Activated T-helper 1 cell treated with anti-CD3 and anti-CD28 coated beads, Interleukin-12 subunit alpha, Interleukin-12 subunit beta, Interleukin-2, Interleukin-4 antibody, amounts not matched to agents 30 ng/mL and 10 ng/mL and 1 ng/mL, durations not matched to agents 14 hours and 24 hours and 36 hours (primary cell): ENCODE results near the gene MYO19. TPM values are rescaled to one million over a fixed set of nuclear protein-coding genes. Genes with fewer than 3 reads are reported as not detected.
A peak's percentile ranks its signal among the peaks of the same experiment; 100 is the strongest.

Experiments used
- DNase-seq: peaks from one replicate; pipeline ENCODE4 v3.0.0; 2021; ENCODE audit warnings: low spot score
- H3K27ac Mint-ChIP-seq: one replicate; pipeline ENCODE4 v1.8.0; 2021; ENCODE audit warnings: mild to moderate bottlenecking, mixed read lengths
- H3K27me3 Mint-ChIP-seq: one replicate; pipeline ENCODE4 v1.8.0; 2022; ENCODE audit warnings: mild to moderate bottlenecking, moderate library complexity, mixed read lengths; ENCODE audit not compliant: insufficient read depth
- H3K36me3 Mint-ChIP-seq: one replicate; pipeline ENCODE4 v1.8.0; 2021; ENCODE audit warnings: low read depth, mixed read lengths
- H3K4me1 Mint-ChIP-seq: one replicate; pipeline ENCODE4 v1.8.0; 2021; ENCODE audit warnings: low read depth, mixed read lengths
- H3K4me3 Mint-ChIP-seq: one replicate; pipeline ENCODE4 v1.8.0; 2021; ENCODE audit warnings: mild to moderate bottlenecking, moderate library complexity, mixed read lengths
- H3K9me3 Mint-ChIP-seq: one replicate; pipeline ENCODE4 v1.8.0; 2021; ENCODE audit warnings: mixed read lengths
- intact Hi-C: fragments of 100-400 bp; cut with micrococcal nuclease; formaldehyde crosslinking; loops from one replicate; pipeline ENCODE4 v1.15.1; 2024
- total RNA-seq: library from RNA; stranded (reverse); gene quantifications from 2 replicates; pipeline ENCODE4 v1.2.3, GENCODE V29; 2022

Gene MYO19
- 159 and 165 TPM in 2 replicates for total RNA-seq

DNA sequence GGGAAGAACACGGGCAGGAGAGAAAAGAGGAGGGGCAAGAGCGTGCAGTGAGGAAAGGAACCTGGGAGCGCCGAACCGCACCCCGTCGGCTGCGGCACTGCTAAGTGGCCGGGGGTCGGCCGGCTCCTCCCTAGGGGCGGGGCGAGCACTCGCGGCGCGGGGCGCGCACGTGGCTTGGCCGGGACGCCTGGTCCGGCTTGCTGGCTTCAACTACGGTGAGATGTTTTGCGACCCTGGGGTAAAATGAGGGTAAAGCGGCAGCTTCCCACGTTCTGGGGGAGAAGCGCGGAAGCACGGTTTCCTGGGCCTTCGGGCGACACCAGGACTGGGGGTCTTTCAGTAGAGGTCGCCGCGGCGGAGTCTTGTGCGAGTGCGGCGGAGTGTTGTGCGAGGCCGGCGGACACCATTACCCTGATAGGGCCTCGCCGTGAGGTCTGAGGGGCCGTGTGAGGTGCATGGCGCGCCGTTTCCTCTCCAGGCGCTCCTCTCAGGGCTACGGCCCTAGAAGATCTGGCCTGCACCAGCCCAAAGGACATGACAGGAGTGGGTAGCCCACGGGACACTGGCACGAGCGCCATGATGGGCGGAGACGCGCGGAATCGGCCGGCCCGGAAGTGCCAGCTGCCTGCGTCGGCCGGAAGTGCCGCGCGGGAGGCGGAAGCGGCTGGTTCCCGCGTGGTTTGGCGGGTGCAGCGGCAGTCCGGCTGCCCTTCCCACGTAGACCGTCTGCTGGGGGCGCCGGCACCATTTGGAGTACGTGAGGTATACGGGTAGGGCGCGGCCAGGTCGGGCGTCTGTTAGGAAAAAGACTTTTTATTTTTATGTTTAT lies at the start of gene MYO19, which contains the start of gene PIGW:
MYO19 (minus strand) TSS at position 29 of the 829 bp plus-strand sequence. CDS start 2,330 bp downstream, outside the sequence.
PIGW (plus strand) TSS at position 148 of the 829 bp plus-strand sequence. CDS start 2,115 bp downstream, outside the sequence.
- peaks cover 37% of the 10 kb centered on the region for H3K36me3 Mint-ChIP-seq
- DNase-seq = peak; percentile 86
- intact Hi-C loops = loop anchor here (1.0 to 10.0 kb wide), 5 partner anchors 9 to 410 kb away; partner anchors contain the start of genes AATF, DHRS11, GGNBP2 and MRM1
- peak within 1 kb of the TSS; percentile 99 for H3K27ac Mint-ChIP-seq
- H3K4me3 Mint-ChIP-seq = peak within 1 kb of the TSS; percentile 98
- H3K4me1 Mint-ChIP-seq = peaks cover 39% of the 10 kb centered on the region
- no peaks in the 10 kb centered on the region for H3K9me3 Mint-ChIP-seq
- H3K27me3 Mint-ChIP-seq = no peaks in the 10 kb centered on the region

GRCh38 chr17:36583787-36584186 lies 49.1 kb upstream of the MYO19 start:
- Mint-ChIP-seq H3K27ac (no peak overlapping the region), H3K9me3 (no peaks in the 10 kb centered on the region), H3K27me3 (no peaks in the 10 kb centered on the region), H3K36me3 (peaks cover 37% of the 10 kb centered on the region), H3K4me1 (no peaks in the 10 kb centered on the region), H3K4me3 (no peak overlapping the region)
- DNase-seq = no peak
- intact Hi-C loops = no loop called here

GRCh38 chr17:36578671-36579070 lies 44.0 kb upstream of the MYO19 start:
- H3K4me1 Mint-ChIP-seq = peaks cover 11% of the 10 kb centered on the region
- H3K9me3 Mint-ChIP-seq = no peaks in the 10 kb centered on the region
- peaks cover 37% of the 10 kb centered on the region for H3K36me3 Mint-ChIP-seq
- no peak for DNase-seq
- no peaks in the 10 kb centered on the region for H3K27me3 Mint-ChIP-seq
- intact Hi-C loops = no loop called here
- H3K4me3 Mint-ChIP-seq = no peak overlapping the region
- no peak overlapping the region for H3K27ac Mint-ChIP-seq

DNA sequence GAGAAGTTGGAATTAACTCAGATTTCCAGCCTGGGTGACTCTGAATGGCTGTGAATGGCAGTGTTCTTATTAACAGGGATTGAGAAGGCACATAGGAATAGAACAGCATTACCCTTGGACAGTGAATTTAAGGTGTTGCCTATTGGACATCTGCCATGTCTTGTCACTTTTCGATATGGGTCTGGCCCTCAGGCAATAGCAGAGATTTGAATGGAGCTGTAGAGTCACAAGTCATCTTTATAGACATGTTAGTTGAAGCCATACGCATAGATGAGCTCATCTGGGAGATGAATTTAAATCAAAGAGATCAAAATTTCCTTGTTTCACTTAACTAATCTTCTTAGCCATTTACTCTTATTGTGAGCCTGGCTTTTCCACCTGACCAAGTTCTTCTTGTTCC lies 42.1 kb upstream of the MYO19 start:
- Mint-ChIP-seq H3K27ac (peak overlapping the region; percentile 29), H3K4me1 (peaks cover 11% of the 10 kb centered on the region), H3K4me3 (no peak overlapping the region), H3K36me3 (peaks cover 41% of the 10 kb centered on the region), H3K9me3 (no peaks in the 10 kb centered on the region), H3K27me3 (no peaks in the 10 kb centered on the region)
- intact Hi-C loops = no loop called here
- no peak for DNase-seq

- H3K9me3 Mint-ChIP-seq = no peaks in the 10 kb centered on the region
- intact Hi-C loops = no loop called here
- no peaks in the 10 kb centered on the region for H3K27me3 Mint-ChIP-seq
- peaks cover 11% of the 10 kb centered on the region for H3K4me1 Mint-ChIP-seq
- H3K27ac Mint-ChIP-seq = no peak overlapping the region
- peaks cover 33% of the 10 kb centered on the region for H3K36me3 Mint-ChIP-seq
- no peak overlapping the region for H3K4me3 Mint-ChIP-seq
- DNase-seq = no peak
Observed at GRCh38 chr17:36575028-36575427, 40.4 kb upstream of the MYO19 start.

GRCh38 chr17:36566081-36566480 lies 31.4 kb upstream of the MYO19 start:
- Mint-ChIP-seq H3K27me3 (no peaks in the 10 kb centered on the region), H3K4me3 (no peak overlapping the region), H3K36me3 (peaks cover 33% of the 10 kb centered on the region), H3K27ac (no peak overlapping the region), H3K9me3 (no peaks in the 10 kb centered on the region), H3K4me1 (peaks cover 6% of the 10 kb centered on the region)
- intact Hi-C loops = loop anchor here (2.0 kb wide), 1 partner anchor 13 kb away; no protein-coding TSS in a partner anchor
- DNase-seq = no peak

GRCh38 chr17:36553459-36553858 lies 18.8 kb upstream of the MYO19 start:
- Mint-ChIP-seq H3K27ac (no peak overlapping the region), H3K9me3 (no peaks in the 10 kb centered on the region), H3K36me3 (peaks cover 27% of the 10 kb centered on the region), H3K27me3 (no peaks in the 10 kb centered on the region), H3K4me3 (peak overlapping the region; percentile 6), H3K4me1 (peaks cover 41% of the 10 kb centered on the region)
- no peak for DNase-seq
- intact Hi-C loops = loop anchor here (2.0 kb wide), 1 partner anchor 13 kb away; no protein-coding TSS in a partner anchor

DNA sequence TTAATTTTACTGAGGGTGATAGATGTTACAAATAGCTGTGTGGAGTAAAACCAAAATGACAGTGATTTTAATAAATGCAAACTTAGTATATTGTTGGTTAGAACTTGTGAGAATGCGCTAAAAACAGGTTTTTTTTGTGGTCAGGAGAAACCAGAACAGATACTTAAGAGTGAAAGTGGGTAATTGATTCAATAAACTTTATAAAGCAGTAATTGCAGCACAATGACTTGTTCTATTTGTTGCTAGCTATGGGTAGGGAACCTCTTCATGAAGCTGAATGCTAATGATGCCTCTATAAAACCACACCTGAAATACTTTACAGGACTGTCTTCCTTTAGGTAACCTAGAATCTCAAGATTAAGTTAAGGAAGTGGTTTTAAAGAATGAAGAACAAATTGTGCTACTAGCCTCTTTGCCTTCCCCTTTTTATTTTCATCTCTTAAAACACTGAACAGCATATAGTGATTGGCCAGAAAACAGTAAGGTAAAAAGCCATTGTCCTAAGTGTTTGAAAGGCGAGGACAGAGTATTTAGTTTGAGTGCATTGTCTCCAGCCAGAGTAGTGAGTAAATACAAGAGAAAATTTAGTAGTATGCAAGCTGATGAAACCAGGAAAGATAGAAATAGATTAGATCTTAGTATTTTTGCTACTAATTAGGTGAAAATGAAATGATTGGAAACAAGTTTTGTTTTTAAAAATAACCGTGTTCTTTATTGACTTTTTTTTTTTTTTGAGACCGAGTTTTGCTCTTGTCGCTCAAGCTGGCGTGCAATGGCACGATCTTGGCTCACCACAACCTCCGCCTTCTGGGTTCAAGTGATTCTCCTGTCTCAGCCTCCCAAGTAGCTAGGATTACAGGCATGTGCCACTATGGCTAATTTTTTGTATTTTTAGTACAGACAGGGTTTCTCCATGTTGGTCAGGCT lies 16.1 kb upstream of the MYO19 start:
- H3K27ac Mint-ChIP-seq = no peak overlapping the region
- H3K4me3 Mint-ChIP-seq = peak overlapping the region; percentile 41
- H3K27me3 Mint-ChIP-seq = no peaks in the 10 kb centered on the region
- peaks cover 58% of the 10 kb centered on the region for H3K4me1 Mint-ChIP-seq
- DNase-seq = no peak
- intact Hi-C loops = no loop called here
- peaks cover 25% of the 10 kb centered on the region for H3K36me3 Mint-ChIP-seq
- no peaks in the 10 kb centered on the region for H3K9me3 Mint-ChIP-seq

DNA sequence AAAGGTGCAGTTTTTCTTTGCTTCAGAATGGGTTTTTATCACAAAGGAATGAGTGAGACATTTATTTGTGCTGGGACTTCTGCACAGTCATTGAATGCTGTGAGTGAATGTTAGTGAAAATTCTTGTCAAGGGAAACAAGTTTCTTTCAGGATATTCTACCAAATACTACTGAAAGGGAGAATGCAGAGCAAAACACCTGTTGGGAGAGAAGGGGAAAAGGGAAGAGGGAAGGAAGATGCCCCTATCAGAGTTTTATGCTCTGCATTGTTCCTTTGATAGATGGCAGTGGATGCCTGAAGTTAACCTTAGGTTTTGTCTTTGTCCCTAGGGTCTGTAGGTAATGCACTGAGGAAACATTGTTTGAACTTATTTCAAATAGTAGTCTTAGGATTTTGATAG lies 13.1 kb upstream of the MYO19 start:
- Mint-ChIP-seq H3K9me3 (no peaks in the 10 kb centered on the region), H3K27me3 (no peaks in the 10 kb centered on the region), H3K4me1 (peaks cover 44% of the 10 kb centered on the region)

DNA sequence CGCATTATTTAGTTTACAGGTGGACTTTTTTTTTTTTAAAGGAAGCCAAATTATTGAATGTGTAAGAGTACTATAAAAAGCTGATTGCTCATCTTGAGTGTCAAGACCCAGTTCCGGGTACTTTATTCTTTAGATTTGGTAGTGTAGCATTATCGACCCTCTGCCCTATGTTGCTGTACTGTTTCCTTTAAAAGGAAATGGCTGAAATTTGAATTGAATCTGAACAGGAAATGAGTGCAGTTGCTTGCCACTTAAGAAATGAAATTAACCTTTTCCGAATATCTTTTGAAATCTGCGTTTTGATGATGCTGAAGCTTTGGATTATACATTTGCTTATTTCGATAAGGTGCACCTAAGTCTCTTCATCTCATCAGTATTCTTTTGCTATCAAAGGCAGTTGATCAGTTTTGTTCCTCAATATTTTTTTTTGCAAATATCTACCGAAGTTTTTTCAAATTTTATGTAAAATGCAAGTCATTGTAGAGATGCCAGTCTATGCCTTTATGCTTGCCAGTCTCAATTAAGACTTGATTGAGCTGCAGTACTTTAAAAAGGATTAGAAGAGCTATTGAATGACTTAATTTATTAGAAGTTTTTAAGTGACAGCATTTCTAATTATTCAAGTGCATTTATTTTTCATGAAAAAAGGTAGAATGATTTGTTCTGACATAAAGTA lies 11.9 kb upstream of the MYO19 start:
- DNase-seq = no peak
- Mint-ChIP-seq H3K4me1 (peaks cover 39% of the 10 kb centered on the region), H3K27me3 (no peaks in the 10 kb centered on the region), H3K9me3 (no peaks in the 10 kb centered on the region), H3K36me3 (peaks cover 21% of the 10 kb centered on the region), H3K27ac (peak overlapping the region; percentile 92), H3K4me3 (peak overlapping the region; percentile 87)
- intact Hi-C loops = loop anchor here (5.0 kb wide), 2 partner anchors 176 to 1061 kb away; partner anchors contain the start of gene SYNRG

More for the DNA sequence above, 13.1 kb upstream of the MYO19 start:
- DNase-seq = no peak
- intact Hi-C loops = loop anchor here (5.0 kb wide), 2 partner anchors 175 to 1060 kb away; partner anchors contain the start of gene SYNRG
- H3K27ac Mint-ChIP-seq = peak overlapping the region; percentile 68
- peaks cover 21% of the 10 kb centered on the region for H3K36me3 Mint-ChIP-seq
- peak overlapping the region; percentile 87 for H3K4me3 Mint-ChIP-seq

GRCh38 chr17:36545465-36546417 lies 11.1 kb upstream of the MYO19 start:
- no peaks in the 10 kb centered on the region for H3K9me3 Mint-ChIP-seq
- peaks cover 19% of the 10 kb centered on the region for H3K36me3 Mint-ChIP-seq
- no peaks in the 10 kb centered on the region for H3K27me3 Mint-ChIP-seq
- peak overlapping the region; percentile 87 for H3K4me3 Mint-ChIP-seq
- peak overlapping the region; percentile 92 for H3K27ac Mint-ChIP-seq
- intact Hi-C loops = loop anchor here (1.0 to 5.0 kb wide), 4 partner anchors 45 to 1062 kb away; partner anchors contain the start of genes DHRS11, SYNRG and ZNHIT3
- peaks cover 36% of the 10 kb centered on the region for H3K4me1 Mint-ChIP-seq
- peak; percentile 95 for DNase-seq
